GM18868 (cell line): ENCODE results near the gene APOC3.

Experiments used
- ATAC-seq: cut with Tn5 transposase; IDR thresholded peaks from one replicate; pipeline ENCODE4 v1.9.1; 2021; ENCODE audit warnings: mild to moderate bottlenecking, moderate library complexity; ENCODE audit not compliant: unreplicated experiment

The APOC3 gene

GRCh38 chr11:116869610-116870009, 39.9 kb downstream of the APOC3 start:
- ATAC-seq: no peak

GRCh38 chr11:116870054-116870453, 40.3 kb downstream of the APOC3 start:
- ATAC-seq: no peak

GRCh38 chr11:116871248-116871647, 41.5 kb downstream of the APOC3 start:
- ATAC-seq: no peak

GRCh38 chr11:116873381-116873780, 43.7 kb downstream of the APOC3 start:
- ATAC-seq: no peak

- ATAC-seq: no peak
Observed at GRCh38 chr11:116874251-116874650, 44.5 kb downstream of the APOC3 start.

GRCh38 chr11:116875194-116875593, 45.5 kb downstream of the APOC3 start:
- no peak for ATAC-seq

GRCh38 chr11:116876656-116877055, 46.9 kb downstream of the APOC3 start:
- ATAC-seq: no peak

GRCh38 chr11:116879800-116880625, 50.3 kb downstream of the APOC3 start:
- ATAC-seq: no peak

- no peak for ATAC-seq
Observed at GRCh38 chr11:116881143-116881542, 51.4 kb downstream of the APOC3 start.

GRCh38 chr11:116882386-116882785, 52.7 kb downstream of the APOC3 start:
- no peak for ATAC-seq
